CD4-positive, CD25-positive, alpha-beta regulatory T cell (primary cell): ENCODE results near the gene ERGIC1. TPM values are rescaled to one million over a fixed set of nuclear protein-coding genes. Genes with fewer than 3 reads are reported as not detected.

Experiments
- ATAC-seq, 2 donors: fragments of 150-1000 bp; cut with Tn5 transposase; one replicate each; pipeline ENCODE4 v1.10.0; 2021; ENCODE audit warnings: low read depth in 2 of 2, moderate number of reproducible peaks in 2 of 2, moderate library complexity in 1 of 2
- DNase-seq, 3 donors: peaks; one replicate each; pipeline versions ENCODE4 v3.0.0 to v3.0.0-alpha.2; 2012 to 2022; ENCODE audit warnings: mixed read lengths in 1 of 3
- H3K27ac ChIP-seq: one replicate; pipeline ENCODE4 v1.7.0; 2013; ENCODE audit warnings: mild to moderate bottlenecking, low read length; ENCODE audit not compliant: insufficient read depth, poor library complexity, severe bottlenecking
- H3K27me3 ChIP-seq: one replicate; pipeline ENCODE4 v1.7.0; 2013; ENCODE audit warnings: low read length; ENCODE audit not compliant: control insufficient read depth, insufficient read depth
- H3K36me3 ChIP-seq: one replicate; pipeline ENCODE4 v1.7.0; 2013; ENCODE audit warnings: mild to moderate bottlenecking, low read length, moderate library complexity; ENCODE audit not compliant: control insufficient read depth, insufficient read depth
- H3K4me1 ChIP-seq: 2 replicates; pipeline ENCODE4 v1.7.0; 2013; ENCODE audit warnings: mild to moderate bottlenecking, low read length; ENCODE audit not compliant: insufficient read depth, control insufficient read depth, poor library complexity, severe bottlenecking
- H3K4me3 ChIP-seq: one replicate; pipeline ENCODE4 v1.7.0; 2013; ENCODE audit warnings: low read depth, mild to moderate bottlenecking, low read length, moderate library complexity
- H3K9me3 ChIP-seq, 2 experiments: 1 replicate in 1 of 2; 2 replicates in 1 of 2; pipeline ENCODE4 v1.7.0; 2013; ENCODE audit warnings: low read length in 2 of 2, mild to moderate bottlenecking in 1 of 2, moderate library complexity in 1 of 2; ENCODE audit not compliant: control insufficient read depth in 2 of 2
- H3K27ac Mint-ChIP-seq, 3 donors: one replicate each; pipeline ENCODE4 v1.8.0; 2020 to 2022; ENCODE audit warnings: mild to moderate bottlenecking in 3 of 3, mixed read lengths in 3 of 3, moderate library complexity in 2 of 3
- H3K27me3 Mint-ChIP-seq: one replicate; pipeline ENCODE4 v1.8.0; 2022; ENCODE audit warnings: mild to moderate bottlenecking, mixed read lengths
- H3K36me3 Mint-ChIP-seq: one replicate; pipeline ENCODE4 v1.8.0; 2020; ENCODE audit warnings: mixed read lengths
- H3K4me1 Mint-ChIP-seq, 4 donors: one replicate each; pipeline ENCODE4 v1.8.0; 2020 to 2022; ENCODE audit warnings: mixed read lengths in 4 of 4, mild to moderate bottlenecking in 1 of 4
- H3K4me3 Mint-ChIP-seq, 4 donors: one replicate each; pipeline ENCODE4 v1.8.0; 2020 to 2022; ENCODE audit warnings: mild to moderate bottlenecking in 4 of 4, mixed read lengths in 4 of 4, moderate library complexity in 3 of 4
- H3K9me3 Mint-ChIP-seq, 7 donors: one replicate each; pipeline ENCODE4 v1.8.0; 2020 to 2022; ENCODE audit warnings: mixed read lengths in 7 of 7, mild to moderate bottlenecking in 3 of 7, moderate library complexity in 2 of 7
- polyA plus RNA-seq, 4 donors: library from polyadenylated mRNA; unstranded; fragments of 300-500 nt; fragmentation: Illumina TruSeq; gene quantifications; one replicate each; pipeline ENCODE4 v1.2.3, GENCODE V29; 2021
- total RNA-seq: library from RNA; stranded (reverse); gene quantifications from one replicate; pipeline ENCODE4 v1.2.3, GENCODE V29; 2022

The ERGIC1 gene
- total and polyA plus RNA-seq, 5 donors from 2014 or later = 15.7 to 58.4 (median 19.9) TPM

GRCh38 chr5:172816925-172817562, 17.0 kb upstream of the ERGIC1 start:
- no peak overlapping the region for H3K4me3 ChIP-seq
- Mint-ChIP-seq H3K27me3 (peaks cover 19% of the 10 kb centered on the region), H3K36me3 (no peaks in the 10 kb centered on the region), H3K4me3 (no peak overlapping the region), H3K9me3 (peaks cover 0 to 3% (median 0%) of the 10 kb centered on the region in 7 donors), H3K4me1 (no peaks in the 10 kb centered on the region), H3K27ac (no peak overlapping the region)
- H3K27me3 ChIP-seq = no peaks in the 10 kb centered on the region
- H3K27ac ChIP-seq = no peak overlapping the region
- no peaks in the 10 kb centered on the region for H3K9me3 ChIP-seq
- no peaks in the 10 kb centered on the region for H3K4me1 ChIP-seq
- H3K36me3 ChIP-seq = no peaks in the 10 kb centered on the region
- ATAC-seq = no peak
- no peak for DNase-seq

GRCh38 chr5:172817664-172818063, 16.4 kb upstream of the ERGIC1 start:
- Mint-ChIP-seq H3K4me1 (no peaks in the 10 kb centered on the region), H3K9me3 (peaks cover 0 to 3% (median 0%) of the 10 kb centered on the region in 7 donors), H3K4me3 (no peak overlapping the region), H3K27me3 (peaks cover 19% of the 10 kb centered on the region), H3K36me3 (no peaks in the 10 kb centered on the region), H3K27ac (no peak overlapping the region)
- H3K4me3 ChIP-seq = no peak overlapping the region
- H3K9me3 ChIP-seq = no peaks in the 10 kb centered on the region
- DNase-seq = no peak
- ATAC-seq = no peak
- no peak overlapping the region for H3K27ac ChIP-seq
- H3K4me1 ChIP-seq = no peaks in the 10 kb centered on the region
- H3K27me3 ChIP-seq = no peaks in the 10 kb centered on the region
- H3K36me3 ChIP-seq = no peaks in the 10 kb centered on the region

- Histone ChIP-seq H3K9me3 (no peaks in the 10 kb centered on the region), H3K36me3 (no peaks in the 10 kb centered on the region), H3K4me1 (no peaks in the 10 kb centered on the region), H3K27ac (no peak overlapping the region), H3K27me3 (no peaks in the 10 kb centered on the region), H3K4me3 (no peak overlapping the region)
- Mint-ChIP-seq H3K36me3 (no peaks in the 10 kb centered on the region), H3K27ac (no peak overlapping the region), H3K27me3 (peaks cover 19% of the 10 kb centered on the region), H3K4me3 (no peak overlapping the region), H3K4me1 (no peaks in the 10 kb centered on the region), H3K9me3 (peaks cover 0 to 2% (median 0%) of the 10 kb centered on the region in 7 donors)
- ATAC-seq (no peak), DNase-seq (no peak)
Observed at GRCh38 chr5:172818081-172818480, 16.0 kb upstream of the ERGIC1 start.

GRCh38 chr5:172819569-172819968, 14.5 kb upstream of the ERGIC1 start:
- Mint-ChIP-seq H3K4me1 (no peaks in the 10 kb centered on the region), H3K36me3 (no peaks in the 10 kb centered on the region), H3K4me3 (no peak overlapping the region), H3K9me3 (peaks cover 0 to 2% (median 0%) of the 10 kb centered on the region in 7 donors), H3K27ac (peak overlapping the region in 1 of 3 donors; percentile 59), H3K27me3 (peaks cover 11% of the 10 kb centered on the region)
- Histone ChIP-seq H3K27me3 (no peaks in the 10 kb centered on the region), H3K4me1 (no peaks in the 10 kb centered on the region), H3K9me3 (no peaks in the 10 kb centered on the region), H3K4me3 (no peak overlapping the region), H3K36me3 (no peaks in the 10 kb centered on the region), H3K27ac (no peak overlapping the region)
- ATAC-seq = no peak
- no peak for DNase-seq

- DNase-seq = no peak
- H3K27ac Mint-ChIP-seq = no peak overlapping the region
Observed at GRCh38 chr5:172820046-172820767, 13.8 kb upstream of the ERGIC1 start.

GRCh38 chr5:172821340-172821985, 12.6 kb upstream of the ERGIC1 start:
- Histone ChIP-seq H3K4me3 (no peak overlapping the region), H3K27ac (no peak overlapping the region), H3K9me3 (peaks cover 10 to 13% of the 10 kb centered on the region in 2 experiments), H3K4me1 (no peaks in the 10 kb centered on the region), H3K36me3 (no peaks in the 10 kb centered on the region), H3K27me3 (no peaks in the 10 kb centered on the region)
- H3K27ac Mint-ChIP-seq = no peak overlapping the region
- no peak overlapping the region for H3K4me3 Mint-ChIP-seq
- peaks cover 3% of the 10 kb centered on the region for H3K27me3 Mint-ChIP-seq
- ATAC-seq (no peak), DNase-seq (no peak)
- H3K9me3 Mint-ChIP-seq = peaks cover 0 to 15% (median 9%) of the 10 kb centered on the region in 7 donors
- peaks cover 12% of the 10 kb centered on the region for H3K36me3 Mint-ChIP-seq
- H3K4me1 Mint-ChIP-seq = no peaks in the 10 kb centered on the region

More at GRCh38 chr5:172820046-172820767, 13.8 kb upstream of the ERGIC1 start:
- Mint-ChIP-seq H3K9me3 (peaks cover 0 to 3% (median 1%) of the 10 kb centered on the region in 7 donors), H3K4me3 (no peak overlapping the region), H3K36me3 (no peaks in the 10 kb centered on the region), H3K27me3 (peaks cover 11% of the 10 kb centered on the region), H3K4me1 (no peaks in the 10 kb centered on the region)
- no peak overlapping the region for H3K4me3 ChIP-seq
- H3K27ac ChIP-seq = no peak overlapping the region
- no peaks in the 10 kb centered on the region for H3K4me1 ChIP-seq
- H3K9me3 ChIP-seq = peaks cover 1% of the 10 kb centered on the region in 2 experiments
- H3K27me3 ChIP-seq = no peaks in the 10 kb centered on the region
- no peaks in the 10 kb centered on the region for H3K36me3 ChIP-seq
- no peak for ATAC-seq

- H3K27ac ChIP-seq = no peak overlapping the region
- H3K4me3 Mint-ChIP-seq = no peak overlapping the region
- H3K27ac Mint-ChIP-seq = no peak overlapping the region
- H3K9me3 Mint-ChIP-seq = peaks cover 0 to 19% (median 9%) of the 10 kb centered on the region in 7 donors
- H3K27me3 ChIP-seq = no peaks in the 10 kb centered on the region
- DNase-seq (no peak), ATAC-seq (no peak)
- no peak overlapping the region for H3K4me3 ChIP-seq
- peaks cover 5% of the 10 kb centered on the region for H3K27me3 Mint-ChIP-seq
- H3K36me3 Mint-ChIP-seq = peaks cover 12% of the 10 kb centered on the region
- H3K4me1 ChIP-seq = no peaks in the 10 kb centered on the region
- H3K4me1 Mint-ChIP-seq = no peaks in the 10 kb centered on the region
- H3K36me3 ChIP-seq = no peaks in the 10 kb centered on the region
- H3K9me3 ChIP-seq = peaks cover 10 to 13% of the 10 kb centered on the region in 2 experiments
Observed at GRCh38 chr5:172823840-172824362, 10.2 kb upstream of the ERGIC1 start.
